ENCODE results near the gene CIRBP.
"Not testable (repeated sequence)": the region's sequence is repeated elsewhere in the genome, so short reads cannot be mapped to it uniquely, and the experiment has no call there.

Gene CIRBP

DNA sequence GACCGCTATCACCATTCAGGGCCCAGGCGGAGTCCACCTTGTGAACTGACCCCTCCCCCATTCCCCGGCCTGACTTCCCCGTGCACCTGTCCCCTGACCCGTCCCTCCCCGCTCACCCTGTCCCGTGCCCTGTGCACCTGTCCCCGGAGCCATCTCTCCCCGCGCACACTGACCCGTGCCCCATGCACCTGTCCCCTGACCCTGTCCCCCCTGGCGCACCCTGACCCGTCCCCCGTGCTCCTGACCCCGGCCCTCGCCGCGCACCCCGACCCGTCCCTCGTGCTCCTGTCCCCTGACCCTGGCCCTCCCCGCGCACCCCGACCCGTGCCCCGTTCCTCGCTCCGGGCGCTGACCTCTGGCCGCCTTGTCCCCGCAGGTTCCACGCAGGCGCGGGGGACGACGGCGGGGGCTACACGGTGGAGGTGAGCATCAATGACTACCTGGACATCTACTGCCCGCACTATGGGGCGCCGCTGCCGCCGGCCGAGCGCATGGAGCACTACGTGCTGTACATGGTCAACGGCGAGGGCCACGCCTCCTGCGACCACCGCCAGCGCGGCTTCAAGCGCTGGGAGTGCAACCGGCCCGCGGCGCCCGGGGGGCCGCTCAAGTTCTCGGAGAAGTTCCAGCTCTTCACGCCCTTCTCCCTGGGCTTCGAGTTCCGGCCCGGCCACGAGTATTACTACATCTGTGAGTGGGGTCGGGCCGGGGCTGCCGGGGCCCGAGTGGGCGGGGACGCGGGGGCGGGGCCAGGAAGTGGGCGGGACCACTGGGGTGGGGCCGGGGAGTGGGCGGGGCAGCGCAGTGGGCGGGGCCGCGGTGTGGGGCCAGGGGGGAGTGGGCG is 26.3 kb downstream of the CIRBP start:
- peak; percentile 45 for DNase-seq

DNA sequence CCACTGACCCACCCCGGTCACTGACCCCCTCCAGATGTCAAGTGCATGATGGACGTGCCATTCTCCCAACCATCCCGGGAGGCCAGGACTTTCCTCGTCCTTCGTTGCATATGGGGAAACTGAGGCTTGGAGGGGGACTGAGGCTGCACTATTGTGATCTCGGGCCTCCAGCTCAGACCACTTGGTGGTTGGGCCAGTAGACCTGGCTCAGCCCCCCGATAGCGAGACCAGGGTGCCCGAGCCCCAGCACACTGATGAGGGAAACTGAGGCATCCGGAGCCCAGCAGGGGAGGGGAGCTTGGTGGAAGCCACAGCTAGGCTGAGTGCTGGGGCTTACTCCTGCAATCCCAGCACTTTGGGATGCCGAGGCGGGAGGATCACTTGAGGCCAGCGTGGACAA is 26.9 kb downstream of the CIRBP start:
- DNase-seq = no peak

GRCh38 chr19:1296575-1297271 is 27.6 kb downstream of the CIRBP start:
- no peak for DNase-seq

DNA sequence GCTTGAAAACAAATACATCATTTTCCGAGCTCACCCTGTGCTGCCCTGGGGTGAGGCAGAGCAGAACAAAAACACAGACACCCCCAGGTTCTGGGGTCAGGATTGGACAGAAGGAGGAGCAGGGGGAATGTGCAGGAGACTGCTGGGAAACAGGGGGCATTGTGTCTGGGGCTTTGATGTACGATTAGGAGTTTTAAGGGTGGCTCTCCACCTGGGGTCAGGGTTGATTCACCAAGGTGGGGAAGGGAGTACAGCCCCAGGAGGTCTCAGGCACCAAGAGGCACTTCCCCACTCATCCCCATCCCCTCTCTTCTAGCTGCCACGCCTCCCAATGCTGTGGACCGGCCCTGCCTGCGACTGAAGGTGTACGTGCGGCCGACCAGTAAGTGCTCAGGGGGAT is 29.1 kb downstream of the CIRBP start:
- DNase-seq = no peak

DNA sequence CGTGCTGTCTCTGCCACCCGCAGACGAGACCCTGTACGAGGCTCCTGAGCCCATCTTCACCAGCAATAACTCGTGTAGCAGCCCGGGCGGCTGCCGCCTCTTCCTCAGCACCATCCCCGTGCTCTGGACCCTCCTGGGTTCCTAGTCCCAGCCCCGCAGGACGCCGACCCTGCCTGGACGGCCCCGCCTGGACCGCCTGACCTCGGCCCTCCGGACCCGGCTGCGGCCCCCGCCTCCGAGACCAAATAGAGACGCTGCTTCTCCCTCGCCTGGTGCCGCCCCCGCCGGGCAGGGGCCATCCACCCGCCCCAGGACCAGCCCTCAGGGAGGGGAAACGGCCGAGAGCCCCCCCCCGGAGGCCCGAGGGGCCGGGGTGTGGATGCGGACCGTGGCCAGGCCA is 30.7 kb downstream of the CIRBP start:
- no peak for DNase-seq

- DNase-seq = no peak
These were observed 31.8 kb downstream of the CIRBP start for GRCh38 chr19:1300744-1301490.

- DNase-seq = no peak
These were observed 33.6 kb downstream of the CIRBP start for GRCh38 chr19:1302533-1303239.

DNA sequence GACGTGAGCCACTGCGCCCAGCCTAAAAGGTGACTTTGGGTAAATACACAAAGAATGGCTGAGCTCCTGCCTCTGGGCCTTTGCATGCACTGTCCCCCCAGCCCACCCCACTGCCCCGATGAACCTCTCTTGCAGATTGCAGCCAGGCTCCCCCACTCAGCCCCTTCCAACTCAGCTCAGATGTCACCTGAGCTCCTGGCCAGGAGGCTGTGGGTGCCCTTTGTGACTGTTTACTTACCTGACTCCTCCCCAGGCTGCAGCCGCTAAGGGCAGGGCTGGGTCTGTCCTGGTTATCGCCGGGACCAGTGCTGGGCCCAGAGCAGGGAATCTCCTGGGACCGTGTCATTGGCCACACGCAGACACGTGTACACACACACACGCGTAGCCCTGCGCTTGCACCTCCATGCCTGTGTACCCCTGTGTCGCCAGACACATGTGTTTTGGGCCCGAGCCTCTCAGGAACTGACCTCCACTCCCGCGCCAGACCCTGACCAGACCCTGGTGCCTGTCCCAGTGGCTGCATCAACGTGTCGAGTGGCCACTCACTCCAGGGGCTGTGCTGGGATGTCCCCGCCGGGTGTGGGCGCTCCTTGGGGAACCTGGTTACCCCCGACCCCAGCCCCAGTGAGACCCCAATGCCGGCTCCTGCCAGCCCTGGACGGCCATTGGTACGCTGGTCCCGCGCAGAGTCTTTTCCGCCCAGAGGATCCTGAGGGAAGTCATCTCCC is 35.2 kb downstream of the CIRBP start:
- no peak for DNase-seq

DNA sequence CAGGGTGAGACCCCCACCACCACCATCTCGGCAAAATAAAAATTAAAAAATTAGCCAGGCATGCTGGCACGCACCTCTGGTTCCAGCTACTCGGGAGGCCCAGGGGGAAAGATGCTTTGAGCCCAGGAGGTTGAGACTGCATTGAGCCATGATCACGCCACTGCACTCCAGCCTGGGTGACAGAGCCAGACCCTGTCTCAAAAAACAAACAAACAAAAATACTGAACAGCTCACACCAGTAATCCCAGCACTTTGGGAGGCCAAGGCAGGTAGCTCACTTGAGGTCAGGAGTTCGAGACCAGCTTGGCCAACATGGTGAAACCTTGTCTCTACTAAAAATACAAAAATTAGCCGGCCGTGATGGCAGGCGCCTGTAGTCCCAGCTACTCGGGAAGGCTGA is 36.2 kb downstream of the CIRBP start:
- DNase-seq = not testable (repeated sequence)

GRCh38 chr19:1307320-1307719 is 38.2 kb downstream of the CIRBP start:
- DNase-seq = no peak

DNA sequence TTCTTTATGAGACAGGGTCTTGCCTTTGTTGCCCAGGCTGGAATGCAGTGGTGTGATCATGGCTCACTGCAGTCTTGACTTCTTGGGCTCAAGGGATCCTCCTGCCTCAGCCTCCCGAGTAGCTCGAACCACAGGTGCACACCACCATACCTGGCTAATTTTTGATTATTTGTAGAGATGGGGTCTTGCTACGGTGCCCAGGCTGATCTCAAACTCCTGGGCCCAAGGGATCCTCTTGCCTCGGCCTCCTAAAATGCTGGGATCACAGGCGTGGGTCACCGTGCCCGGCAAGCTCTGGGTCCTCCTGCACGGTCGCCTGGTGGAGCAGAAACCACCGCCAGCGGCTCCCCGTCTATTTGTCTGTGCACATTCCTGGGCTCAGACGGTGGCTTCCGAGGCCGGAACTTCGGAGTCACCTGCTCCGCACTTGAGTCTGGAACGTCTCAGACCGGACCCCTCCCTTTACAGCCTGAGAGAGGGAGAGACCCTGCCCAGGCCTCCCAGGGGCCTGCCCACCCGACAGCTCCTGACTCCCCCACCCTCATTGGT is 38.7 kb downstream of the CIRBP start:
- no peak for DNase-seq

DNA sequence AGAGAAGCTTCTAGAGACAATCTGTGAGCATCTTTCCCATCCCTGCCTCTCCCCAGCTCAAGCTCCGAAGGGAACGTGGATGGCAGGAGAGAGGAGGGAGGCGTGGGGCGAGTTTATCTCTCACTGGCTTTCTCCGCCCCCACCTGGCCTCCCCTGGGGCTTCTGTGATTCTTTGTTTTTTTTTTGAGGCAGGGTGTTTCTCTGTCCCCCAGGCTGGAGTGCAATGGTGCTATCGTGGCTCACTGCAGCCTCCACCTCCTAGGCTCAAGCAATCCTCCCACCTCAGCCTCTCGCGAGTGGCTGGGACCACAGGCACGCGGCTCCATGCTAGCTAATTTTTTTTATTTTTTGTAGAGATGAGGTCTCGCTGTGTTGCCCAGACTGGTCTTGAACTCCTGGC is 39.6 kb downstream of the CIRBP start:
- DNase-seq = no peak

DNA sequence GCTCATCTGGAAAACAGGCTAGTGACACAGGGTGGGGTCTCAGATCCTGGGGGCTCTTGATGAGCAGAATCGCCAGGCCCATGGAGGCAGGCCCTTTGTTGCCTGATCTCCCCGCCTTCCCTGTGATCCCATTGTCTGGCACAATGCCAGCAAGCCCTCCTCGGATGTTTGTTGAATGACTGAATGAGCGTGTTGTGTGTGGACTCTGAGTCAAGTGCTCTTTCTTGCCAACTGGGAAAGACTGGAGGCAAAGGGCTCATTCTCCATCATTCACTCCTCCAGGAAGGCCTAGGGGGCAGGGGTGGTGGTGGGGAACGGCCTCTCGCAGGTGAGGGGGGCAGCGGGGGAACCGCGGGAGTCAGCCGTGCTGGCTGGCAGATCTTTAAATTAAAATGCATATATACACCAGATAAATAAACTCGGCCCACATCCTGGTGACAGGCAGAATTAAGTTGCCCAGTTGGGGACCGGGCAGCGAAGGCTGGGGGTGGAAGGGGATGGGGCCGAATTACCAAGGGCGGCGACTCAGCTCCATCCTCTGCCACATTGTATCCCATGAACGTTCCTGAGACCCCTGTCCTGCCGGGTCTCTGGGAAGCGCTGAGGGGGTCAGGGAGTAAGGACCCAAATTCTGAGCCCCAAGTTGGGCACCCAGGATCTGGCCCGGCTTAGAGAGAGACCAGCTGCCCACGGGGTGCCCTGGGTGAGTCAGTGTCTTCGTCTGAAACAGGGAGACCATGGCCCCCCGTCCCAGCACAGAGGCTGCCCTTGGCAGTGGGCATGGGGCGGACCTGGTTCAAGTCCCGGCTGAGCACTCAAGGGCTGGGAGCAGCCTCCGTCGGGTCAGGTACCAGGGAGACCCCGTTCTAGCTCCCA is 41.1 kb downstream of the CIRBP start:
- DNase-seq = no peak

- no peak for DNase-seq
These were observed 41.7 kb downstream of the CIRBP start for GRCh38 chr19:1310853-1311180.

DNA sequence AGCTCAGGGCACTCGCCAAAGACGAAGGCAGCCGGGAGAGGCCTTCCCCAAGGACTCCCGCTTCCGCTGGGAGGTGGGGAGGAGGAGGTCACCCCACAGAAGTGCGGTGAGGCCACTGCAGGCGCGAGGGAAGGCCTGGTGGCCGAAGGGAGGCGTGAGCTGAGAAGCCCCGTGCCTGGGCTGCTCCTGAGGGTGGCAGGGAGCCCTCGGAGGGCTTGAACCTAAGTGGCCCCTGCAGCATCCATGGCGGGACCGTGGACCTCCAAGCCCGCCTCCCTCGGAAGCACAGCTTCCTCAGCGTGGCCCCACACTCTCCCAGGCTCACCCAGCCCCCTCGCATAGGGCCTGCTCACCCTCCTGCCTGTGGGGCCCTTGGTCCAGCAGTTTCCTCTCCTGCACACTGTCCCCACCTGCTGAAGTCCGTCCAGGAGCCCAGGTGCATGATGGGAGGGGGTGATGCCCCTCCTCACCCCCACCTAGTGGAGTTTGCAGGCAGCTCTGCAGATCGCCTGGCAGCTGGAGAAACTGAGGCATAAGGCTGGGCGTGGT is 42.5 kb downstream of the CIRBP start:
- DNase-seq = no peak

DNA sequence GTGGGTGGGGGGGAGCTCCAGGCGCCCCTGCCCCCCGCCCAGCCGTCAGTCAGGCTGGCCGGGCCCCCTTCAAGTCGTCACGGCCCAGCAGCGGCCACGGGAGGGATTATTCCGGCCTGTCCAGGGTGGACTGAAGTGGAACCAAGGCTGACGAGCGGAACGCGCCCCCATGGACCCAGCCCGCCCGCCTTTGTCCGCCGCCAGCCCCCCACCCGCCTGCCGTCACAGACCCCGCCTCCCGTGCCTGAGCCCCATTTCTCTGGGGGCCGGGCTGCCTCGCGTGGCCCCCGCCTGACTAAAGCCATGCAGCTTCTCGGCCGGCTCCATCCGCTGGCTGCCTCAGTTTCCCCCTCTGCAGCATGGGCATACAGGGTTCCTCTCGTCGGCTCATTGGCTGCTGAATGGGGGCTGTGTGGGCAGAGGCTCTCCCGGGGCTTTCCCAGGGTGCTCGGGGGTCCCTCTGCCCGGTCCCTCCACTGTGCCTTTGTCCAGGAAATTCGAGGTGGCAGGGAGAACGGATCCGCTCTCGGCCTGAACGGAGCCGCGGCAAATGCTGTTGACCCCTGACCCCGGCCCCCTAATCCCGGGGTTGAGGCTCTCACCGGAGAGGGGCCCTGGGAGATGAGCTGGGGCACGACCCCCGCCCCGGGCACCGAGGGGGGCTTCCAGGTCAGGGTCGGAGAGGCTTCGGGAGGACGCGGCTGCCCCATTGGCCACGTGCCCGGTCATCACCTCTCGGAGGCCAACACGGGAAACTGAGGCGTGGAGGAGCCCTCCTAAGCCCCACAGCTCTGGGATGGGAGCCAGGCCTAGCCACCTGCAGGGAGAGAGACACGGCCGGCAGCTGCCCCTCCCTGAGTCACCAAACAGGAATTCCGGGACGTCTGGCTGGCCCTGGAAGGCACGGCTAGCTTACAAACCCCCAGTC is 43.9 kb downstream of the CIRBP start:
- no peak for DNase-seq

- no peak for DNase-seq
These were observed 44.8 kb downstream of the CIRBP start for GRCh38 chr19:1313695-1314613.

DNA sequence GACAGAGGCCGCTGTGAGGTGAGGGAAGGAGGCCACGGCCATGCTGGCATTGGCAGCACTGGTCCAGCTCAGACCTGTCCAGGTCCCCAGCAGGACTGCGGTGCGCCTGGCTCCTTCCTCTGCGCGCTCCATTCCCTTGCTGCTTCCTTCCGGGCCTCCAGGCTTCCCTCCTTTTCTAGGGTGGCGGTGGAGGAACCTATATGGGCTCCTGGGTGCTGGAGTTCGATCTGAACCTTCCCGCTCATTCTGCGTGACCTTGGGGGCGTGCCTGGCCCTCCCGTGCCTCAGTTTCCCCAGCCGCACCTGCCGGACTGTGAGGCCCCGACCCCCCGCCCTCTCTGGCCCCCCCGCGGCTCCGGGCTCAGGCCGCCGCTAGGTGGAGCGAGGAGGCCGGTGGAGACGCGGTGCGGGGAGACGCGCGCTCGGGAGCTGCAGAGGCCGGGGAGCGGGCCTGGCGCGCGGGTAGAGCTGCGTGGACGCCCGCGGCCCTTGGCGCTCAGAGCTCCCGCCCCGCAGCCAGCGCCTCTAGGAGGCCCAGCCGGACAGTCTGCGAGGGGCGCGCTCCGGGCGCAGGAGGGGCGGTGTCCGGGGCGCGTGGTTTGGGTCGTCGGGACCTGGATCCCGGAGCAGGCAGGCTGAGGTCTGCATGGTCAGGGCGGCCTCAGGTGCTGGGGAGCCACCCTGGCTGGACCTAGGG is 46.5 kb downstream of the CIRBP start:
- peak; percentile 37 for DNase-seq

Measured in activated naive CD4-positive, alpha-beta T cell treated with anti-CD3 and anti-CD28 coated beads, Interleukin-2, amount 50 U/mL, for 16 hours (primary cell).